Neural progenitor cell (in vitro differentiated cells): ENCODE measurements around the gene ICE1. TPM values are rescaled to one million over a fixed set of nuclear protein-coding genes. Genes with fewer than 3 reads are reported as not detected.

ENCODE experiments used
- DNase-seq: peaks from one replicate; pipeline ENCODE4 v3.0.0-alpha.2; 2016; ENCODE audit warnings: low spot score
- H2AFZ ChIP-seq: fragments of 200-600 bp; sonication (generic); replicated peaks from 2 replicates; pipeline ENCODE4 v1.6.1; 2016; ENCODE audit warnings: antibody characterized with exemption
- H3F3A ChIP-seq: fragments of 200-600 bp; sonication (generic); 2 replicates; pipeline ENCODE4 v1.6.1; 2016; ENCODE audit warnings: antibody characterized with exemption, low read depth
- H3K27ac ChIP-seq: fragments of 200-600 bp; sonication (generic); 2 replicates; pipeline ENCODE4 v1.5.1; 2016; ENCODE audit warnings: mild to moderate bottlenecking
- H3K27me3 ChIP-seq: fragments of 200-600 bp; sonication (generic); 2 replicates; pipeline ENCODE4 v1.6.1; 2016; ENCODE audit warnings: mild to moderate bottlenecking, moderate library complexity
- H3K36me3 ChIP-seq: fragments of 200-600 bp; sonication (generic); 2 replicates; pipeline ENCODE4 v1.5.1; 2016
- H3K4me1 ChIP-seq: fragments of 200-600 bp; sonication (generic); 2 replicates; pipeline ENCODE4 v1.6.1; 2016; ENCODE audit warnings: mixed run types
- H3K4me2 ChIP-seq: fragments of 200-600 bp; sonication (generic); 2 replicates; pipeline ENCODE4 v1.6.1; 2016
- H3K4me3 ChIP-seq: fragments of 200-600 bp; sonication (generic); 2 replicates; pipeline ENCODE4 v1.5.1; 2016
- H3K79me2 ChIP-seq: fragments of 200-600 bp; sonication (generic); 2 replicates; pipeline ENCODE4 v1.6.1; 2016; ENCODE audit warnings: low read depth
- H3K9ac ChIP-seq: fragments of 200-600 bp; sonication (generic); 2 replicates; pipeline ENCODE4 v1.6.1; 2016
- H3K9me3 ChIP-seq: fragments of 200-600 bp; sonication (generic); 2 replicates; pipeline ENCODE4 v1.5.1; 2016; ENCODE audit warnings: low read depth
- H4K20me1 ChIP-seq: fragments of 200-600 bp; sonication (generic); 2 replicates; pipeline ENCODE4 v1.6.1; 2016; ENCODE audit warnings: low read depth
- H3K27ac Mint-ChIP-seq: 3 replicates; pipeline ENCODE4 v1.8.0; 2021; ENCODE audit warnings: mixed read lengths
- H3K27me3 Mint-ChIP-seq: 2 replicates; pipeline ENCODE4 v1.8.0; 2022; ENCODE audit warnings: low read depth, mild to moderate bottlenecking, inconsistent platforms, moderate library complexity, mixed read lengths; ENCODE audit not compliant: insufficient read depth
- H3K36me3 Mint-ChIP-seq: 3 replicates; pipeline ENCODE4 v1.8.0; 2021; ENCODE audit warnings: mixed read lengths
- H3K4me1 Mint-ChIP-seq: 3 replicates; pipeline ENCODE4 v1.8.0; 2021; ENCODE audit warnings: mixed read lengths
- H3K4me3 Mint-ChIP-seq: 3 replicates; pipeline ENCODE4 v1.8.0; 2021; ENCODE audit warnings: mild to moderate bottlenecking, moderate library complexity, mixed read lengths
- H3K9me3 Mint-ChIP-seq: 3 replicates; pipeline ENCODE4 v1.8.0; 2020; ENCODE audit warnings: mixed read lengths
- CTCF ChIP-seq: fragments of 200-600 bp; sonication (generic); IDR thresholded peaks from 2 replicates; pipeline ENCODE4 v1.5.1; 2017; ENCODE audit warnings: antibody characterized with exemption, mild to moderate bottlenecking
- EZH2 ChIP-seq: fragments of 200-600 bp; sonication (generic); IDR thresholded peaks from 2 replicates; pipeline ENCODE4 v1.6.1; 2017; ENCODE audit warnings: antibody characterized with exemption, mild to moderate bottlenecking, moderate library complexity
- EZH2phosphoT487 ChIP-seq: fragments of 200-600 bp; sonication (generic); IDR thresholded peaks from 2 replicates; pipeline ENCODE4 v1.6.1; 2017; ENCODE audit warnings: antibody characterized with exemption
- total RNA-seq: library from RNA; depleted of rRNA; stranded (reverse); fragments of >200 nt; gene quantifications from 2 replicates; pipeline ENCODE4 v1.2.3, GENCODE V29; 2015; ENCODE audit warnings: low replicate concordance

Gene ICE1
- total RNA-seq, 1 donor from 2014 or later: 47.6 TPM

GRCh38 chr5:5430136-5430535, 7.7 kb downstream of the ICE1 start:
- no peaks in the 10 kb centered on the region for H3F3A ChIP-seq
- H4K20me1 ChIP-seq: peaks cover 91% of the 10 kb centered on the region
- Mint-ChIP-seq H3K36me3 (peaks cover 2% of the 10 kb centered on the region), H3K27ac (no peak overlapping the region), H3K4me1 (no peaks in the 10 kb centered on the region), H3K4me3 (no peak overlapping the region), H3K9me3 (no peaks in the 10 kb centered on the region), H3K27me3 (no peaks in the 10 kb centered on the region)
- H2AFZ ChIP-seq: no peak overlapping the region
- DNase-seq: no peak
- TF ChIP-seq CTCF: no peak
- TF ChIP-seq EZH2phosphoT487: no peak
- TF ChIP-seq EZH2: no peak
- no peaks in the 10 kb centered on the region for H3K27me3 ChIP-seq
- peaks cover 100% of the 10 kb centered on the region for H3K79me2 ChIP-seq
- H3K4me2 ChIP-seq: no peak overlapping the region
- H3K27ac ChIP-seq: no peak overlapping the region
- no peaks in the 10 kb centered on the region for H3K4me1 ChIP-seq
- no peak overlapping the region for H3K9ac ChIP-seq
- no peak overlapping the region for H3K4me3 ChIP-seq
- peaks cover 3% of the 10 kb centered on the region for H3K36me3 ChIP-seq
- no peaks in the 10 kb centered on the region for H3K9me3 ChIP-seq

GRCh38 chr5:5432020-5432707, 9.7 kb downstream of the ICE1 start:
- H3K79me2 ChIP-seq: peaks cover 95% of the 10 kb centered on the region
- no peaks in the 10 kb centered on the region for H3K9me3 Mint-ChIP-seq
- H3K4me1 ChIP-seq: no peaks in the 10 kb centered on the region
- peaks cover 85% of the 10 kb centered on the region for H4K20me1 ChIP-seq
- no peak overlapping the region for H3K4me3 Mint-ChIP-seq
- no peak overlapping the region for H3K4me3 ChIP-seq
- no peak overlapping the region for H2AFZ ChIP-seq
- no peaks in the 10 kb centered on the region for H3K9me3 ChIP-seq
- no peaks in the 10 kb centered on the region for H3K27me3 Mint-ChIP-seq
- H3K4me1 Mint-ChIP-seq: no peaks in the 10 kb centered on the region
- H3K27me3 ChIP-seq: no peaks in the 10 kb centered on the region
- TF ChIP-seq CTCF: no peak
- no peak overlapping the region for H3K27ac ChIP-seq
- H3K9ac ChIP-seq: no peak overlapping the region
- H3F3A ChIP-seq: no peaks in the 10 kb centered on the region
- H3K36me3 ChIP-seq: peaks cover 3% of the 10 kb centered on the region
- no peak overlapping the region for H3K4me2 ChIP-seq
- H3K27ac Mint-ChIP-seq: no peak overlapping the region
- no peak for DNase-seq
- peaks cover 2% of the 10 kb centered on the region for H3K36me3 Mint-ChIP-seq

- TF ChIP-seq EZH2: no peak
- no peak for TF ChIP-seq CTCF
- TF ChIP-seq EZH2phosphoT487: no peak
- no peaks in the 10 kb centered on the region for H3K9me3 ChIP-seq
- no peaks in the 10 kb centered on the region for H3K9me3 Mint-ChIP-seq
- H3K4me3 Mint-ChIP-seq: no peak overlapping the region
- peaks cover 3% of the 10 kb centered on the region for H3K36me3 ChIP-seq
- H2AFZ ChIP-seq: no peak overlapping the region
- H3K4me3 ChIP-seq: no peak overlapping the region
- no peak for DNase-seq
- no peaks in the 10 kb centered on the region for H3K4me1 Mint-ChIP-seq
- peaks cover 56% of the 10 kb centered on the region for H4K20me1 ChIP-seq
- peaks cover 1% of the 10 kb centered on the region for H3K36me3 Mint-ChIP-seq
- H3K27me3 ChIP-seq: no peaks in the 10 kb centered on the region
- no peak overlapping the region for H3K27ac Mint-ChIP-seq
- no peaks in the 10 kb centered on the region for H3K27me3 Mint-ChIP-seq
- no peaks in the 10 kb centered on the region for H3F3A ChIP-seq
- H3K27ac ChIP-seq: no peak overlapping the region
- H3K4me1 ChIP-seq: no peaks in the 10 kb centered on the region
- H3K79me2 ChIP-seq: peaks cover 59% of the 10 kb centered on the region
- no peak overlapping the region for H3K4me2 ChIP-seq
- no peak overlapping the region for H3K9ac ChIP-seq
Observed at GRCh38 chr5:5436203-5436760, 13.8 kb downstream of the ICE1 start.
